ENCODE data around the gene FTO.

The FTO gene

DNA sequence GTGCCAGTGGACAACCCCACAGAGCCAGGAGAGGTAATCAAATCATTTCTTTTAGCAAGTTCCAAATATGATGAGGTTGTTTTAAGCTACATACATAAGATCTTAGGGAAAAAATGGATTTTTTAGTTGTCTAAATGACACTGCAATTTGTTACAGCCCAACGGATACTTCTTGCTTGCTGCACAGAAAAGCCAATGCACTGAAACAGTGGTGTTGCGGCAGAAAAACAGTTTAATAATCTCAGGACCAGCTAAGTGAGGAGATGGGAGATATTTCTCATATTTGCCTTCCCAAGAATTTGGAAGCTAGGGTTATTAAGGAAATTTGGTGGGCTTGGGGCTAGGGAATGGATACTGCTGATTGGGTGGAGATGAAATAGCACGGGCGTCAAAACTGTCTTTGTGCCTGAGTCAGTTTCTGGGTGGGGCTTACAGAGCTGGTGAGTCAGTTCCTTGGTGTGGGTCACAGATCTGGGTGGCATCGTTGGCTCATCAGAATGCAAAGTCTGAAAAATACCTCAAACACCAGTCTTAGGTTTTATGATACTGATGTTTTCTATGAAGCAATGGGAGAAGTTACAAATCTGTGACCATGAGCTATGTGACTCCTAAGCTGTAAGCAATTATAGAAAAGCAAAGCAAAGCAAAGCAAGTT, 327.3 kb downstream of the FTO start:
- DNase-seq (ENCODE audit: low read depth), result peak; percentile 43
- H3K4me3 ChIP-seq (ENCODE audit: control insufficient read depth, low read depth, low read length), result no peak overlapping the region
- TF ChIP-seq, protein P1, sequence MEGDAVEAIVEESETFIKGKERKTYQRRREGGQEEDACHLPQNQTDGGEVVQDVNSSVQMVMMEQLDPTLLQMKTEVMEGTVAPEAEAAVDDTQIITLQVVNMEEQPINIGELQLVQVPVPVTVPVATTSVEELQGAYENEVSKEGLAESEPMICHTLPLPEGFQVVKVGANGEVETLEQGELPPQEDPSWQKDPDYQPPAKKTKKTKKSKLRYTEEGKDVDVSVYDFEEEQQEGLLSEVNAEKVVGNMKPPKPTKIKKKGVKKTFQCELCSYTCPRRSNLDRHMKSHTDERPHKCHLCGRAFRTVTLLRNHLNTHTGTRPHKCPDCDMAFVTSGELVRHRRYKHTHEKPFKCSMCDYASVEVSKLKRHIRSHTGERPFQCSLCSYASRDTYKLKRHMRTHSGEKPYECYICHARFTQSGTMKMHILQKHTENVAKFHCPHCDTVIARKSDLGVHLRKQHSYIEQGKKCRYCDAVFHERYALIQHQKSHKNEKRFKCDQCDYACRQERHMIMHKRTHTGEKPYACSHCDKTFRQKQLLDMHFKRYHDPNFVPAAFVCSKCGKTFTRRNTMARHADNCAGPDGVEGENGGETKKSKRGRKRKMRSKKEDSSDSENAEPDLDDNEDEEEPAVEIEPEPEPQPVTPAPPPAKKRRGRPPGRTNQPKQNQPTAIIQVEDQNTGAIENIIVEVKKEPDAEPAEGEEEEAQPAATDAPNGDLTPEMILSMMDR (IDR thresholded peaks at IDR 0.05; ENCODE audit: control insufficient read depth, insufficient read depth, low read depth, low read length, missing control alignments), result no peak

DNA sequence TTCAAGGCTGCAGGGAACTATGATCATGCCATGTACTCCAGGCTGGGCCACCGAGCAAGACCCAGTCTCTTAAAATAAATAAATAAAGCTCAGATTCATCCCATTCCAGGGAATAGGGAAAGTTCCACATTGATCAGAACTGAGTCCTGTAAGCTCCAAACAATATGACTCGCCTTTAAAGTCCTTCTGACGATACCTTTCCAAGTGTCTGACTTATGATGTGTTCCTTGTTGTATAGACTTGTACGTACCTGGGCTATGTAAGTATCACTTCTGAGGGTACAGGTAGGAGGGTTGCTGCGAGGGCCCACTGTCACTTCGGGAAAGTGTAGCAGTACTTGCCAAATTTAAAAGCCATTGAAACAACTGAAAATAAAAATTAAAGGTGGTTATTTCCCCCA, 329.8 kb downstream of the FTO start:
- TF ChIP-seq, protein P1 (IDR thresholded peaks at IDR 0.05; ENCODE audit: control insufficient read depth, insufficient read depth, low read depth, low read length, missing control alignments), result no peak
- no peak for DNase-seq (ENCODE audit: low read depth)
- no peak overlapping the region for H3K4me3 ChIP-seq (ENCODE audit: control insufficient read depth, low read depth, low read length)

DNA sequence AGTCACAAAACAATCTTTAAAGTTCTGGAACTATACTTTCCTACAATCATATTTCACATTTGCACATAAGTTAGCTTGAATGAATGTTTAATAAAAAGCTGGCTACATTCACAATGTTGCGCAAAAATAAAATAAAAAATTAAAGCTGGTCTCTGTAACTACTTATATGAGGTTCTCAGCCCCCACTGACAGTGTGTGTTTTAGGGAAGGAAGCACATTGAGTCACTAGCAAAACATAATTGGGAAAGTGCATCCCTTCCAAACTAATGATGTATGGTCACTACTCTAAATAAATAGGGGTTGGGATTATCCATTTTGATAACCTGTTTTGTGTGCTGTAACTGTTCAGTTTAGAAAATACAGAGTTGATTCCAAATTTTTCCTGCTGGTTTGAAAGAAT, 330.7 kb downstream of the FTO start:
- no peak overlapping the region for H3K4me3 ChIP-seq (ENCODE audit: control insufficient read depth, low read depth, low read length)
- TF ChIP-seq, protein P1 (IDR thresholded peaks at IDR 0.05; ENCODE audit: control insufficient read depth, insufficient read depth, low read depth, low read length, missing control alignments), result no peak
- no peak for DNase-seq (ENCODE audit: low read depth)

DNA sequence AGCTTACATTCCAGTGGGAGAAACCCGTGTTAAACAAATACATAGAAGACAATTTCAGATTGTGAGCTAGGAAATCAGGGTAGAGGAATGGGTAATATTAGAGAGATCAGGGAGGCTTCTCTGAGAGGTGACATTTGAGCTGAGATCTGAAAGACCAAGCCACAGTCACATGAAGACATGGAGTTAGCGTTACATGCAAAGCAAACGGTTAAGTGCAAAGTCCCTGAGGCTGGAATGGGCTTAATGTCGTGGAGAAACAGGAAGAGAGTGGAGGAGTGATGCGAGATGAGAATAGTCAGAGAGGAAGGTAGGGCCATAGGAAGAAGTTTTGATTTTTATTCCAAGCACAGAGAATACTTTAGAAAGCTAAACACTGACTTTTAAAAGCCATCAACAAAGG, 336.5 kb downstream of the FTO start:
- TF ChIP-seq, protein P1 (IDR thresholded peaks at IDR 0.05; ENCODE audit: control insufficient read depth, insufficient read depth, low read depth, low read length, missing control alignments), result no peak
- no peak for DNase-seq (ENCODE audit: low read depth)
- no peak overlapping the region for H3K4me3 ChIP-seq (ENCODE audit: control insufficient read depth, low read depth, low read length)

DNA sequence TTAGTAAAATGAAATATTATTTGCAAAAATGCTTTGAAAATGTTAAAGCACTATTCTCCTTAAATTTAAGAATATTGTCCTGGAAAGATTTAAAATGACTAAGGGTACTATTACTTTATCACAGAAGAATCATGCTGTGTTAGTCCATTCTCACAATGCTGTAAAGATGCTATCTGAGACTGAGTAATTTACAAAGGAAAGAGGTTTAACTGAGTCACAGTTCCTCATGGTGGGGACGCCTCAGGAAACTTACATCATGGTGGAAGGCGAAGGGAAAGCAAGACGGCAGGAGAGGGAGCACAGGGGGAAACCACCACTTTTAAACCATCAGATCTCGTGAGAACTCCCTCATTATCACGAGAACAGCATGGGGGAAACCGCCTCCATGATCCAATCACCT, 337.0 kb downstream of the FTO start:
- DNase-seq (ENCODE audit: low read depth), result no peak
- TF ChIP-seq, protein P1 (IDR thresholded peaks at IDR 0.05; ENCODE audit: control insufficient read depth, insufficient read depth, low read depth, low read length, missing control alignments), result no peak
- H3K4me3 ChIP-seq (ENCODE audit: control insufficient read depth, low read depth, low read length), result no peak overlapping the region

DNA sequence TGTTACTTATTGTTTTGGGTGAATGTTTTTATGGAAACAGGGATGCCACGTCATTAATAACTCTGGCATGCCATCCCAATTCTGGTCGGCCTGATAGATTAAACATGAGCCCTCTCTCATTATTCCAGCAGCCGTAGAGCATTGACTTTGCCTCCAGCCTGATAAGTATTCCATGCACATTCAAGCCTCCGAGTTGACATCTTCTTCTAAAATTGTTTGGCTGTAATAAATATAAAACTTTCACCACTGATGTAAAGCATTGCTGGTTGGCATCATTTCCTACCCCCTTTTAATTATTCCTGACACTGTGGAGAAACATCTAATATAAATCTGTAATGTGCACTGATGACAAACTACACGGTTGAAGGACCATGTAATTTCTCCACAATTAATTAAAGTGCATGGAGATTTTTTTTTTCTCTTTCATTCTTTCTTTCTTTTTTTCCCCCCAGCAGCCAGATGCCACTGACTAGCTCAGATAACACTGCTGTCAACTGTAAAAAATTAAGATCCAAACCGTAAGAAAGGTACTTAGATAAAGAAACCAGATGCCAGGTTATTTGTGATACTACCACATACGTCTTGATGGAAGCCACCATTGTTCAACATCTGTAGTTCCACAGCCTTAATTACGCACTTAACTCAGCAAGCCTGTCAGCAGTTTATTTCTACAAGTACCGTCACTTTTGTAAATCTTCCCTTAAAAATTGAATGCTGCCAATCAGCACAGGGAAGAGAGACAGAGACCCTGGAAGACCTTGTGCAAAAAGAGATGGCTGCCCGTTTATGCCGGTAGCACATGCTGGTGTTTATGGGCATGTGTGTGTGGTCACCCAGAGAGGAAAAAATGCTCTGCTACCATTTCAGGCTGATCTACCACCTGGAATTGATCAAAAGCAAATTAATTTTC, 344.9 kb downstream of the FTO start:
- TF ChIP-seq, protein P1 (IDR thresholded peaks at IDR 0.05; ENCODE audit: control insufficient read depth, insufficient read depth, low read depth, low read length, missing control alignments), result no peak
- DNase-seq (ENCODE audit: low read depth), result no peak
- no peak overlapping the region for H3K4me3 ChIP-seq (ENCODE audit: control insufficient read depth, low read depth, low read length)

Measured in AG09309 (cell line).